Testis (tissue), 2 donors: ENCODE results near the gene ACTMAP.

Experiments used
- POLR2A ChIP-seq: fragments of 450-650 bp; IDR thresholded peaks from one replicate; pipeline ENCODE4 v1.6.1; 2017; ENCODE audit warnings: antibody characterized with exemption, mild to moderate bottlenecking, moderate library complexity
- TF ChIP-seq, protein P1 (sequence below), 3 experiments: fragments of 450-650 bp in 2 of 3; fragments of 200-600 bp in 1 of 3; sonication (generic) in 1 of 3; IDR thresholded peaks; one replicate each; pipeline ENCODE4 v1.5.1; 2016 to 2019; ENCODE audit warnings: antibody characterized with exemption in 3 of 3, mild to moderate bottlenecking in 2 of 3, moderate library complexity in 1 of 3

GRCh38 chr19:40716031-40716481 is 34.2 kb downstream of the ACTMAP start:
- TF ChIP-seq, protein P1, sequence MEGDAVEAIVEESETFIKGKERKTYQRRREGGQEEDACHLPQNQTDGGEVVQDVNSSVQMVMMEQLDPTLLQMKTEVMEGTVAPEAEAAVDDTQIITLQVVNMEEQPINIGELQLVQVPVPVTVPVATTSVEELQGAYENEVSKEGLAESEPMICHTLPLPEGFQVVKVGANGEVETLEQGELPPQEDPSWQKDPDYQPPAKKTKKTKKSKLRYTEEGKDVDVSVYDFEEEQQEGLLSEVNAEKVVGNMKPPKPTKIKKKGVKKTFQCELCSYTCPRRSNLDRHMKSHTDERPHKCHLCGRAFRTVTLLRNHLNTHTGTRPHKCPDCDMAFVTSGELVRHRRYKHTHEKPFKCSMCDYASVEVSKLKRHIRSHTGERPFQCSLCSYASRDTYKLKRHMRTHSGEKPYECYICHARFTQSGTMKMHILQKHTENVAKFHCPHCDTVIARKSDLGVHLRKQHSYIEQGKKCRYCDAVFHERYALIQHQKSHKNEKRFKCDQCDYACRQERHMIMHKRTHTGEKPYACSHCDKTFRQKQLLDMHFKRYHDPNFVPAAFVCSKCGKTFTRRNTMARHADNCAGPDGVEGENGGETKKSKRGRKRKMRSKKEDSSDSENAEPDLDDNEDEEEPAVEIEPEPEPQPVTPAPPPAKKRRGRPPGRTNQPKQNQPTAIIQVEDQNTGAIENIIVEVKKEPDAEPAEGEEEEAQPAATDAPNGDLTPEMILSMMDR (IDR thresholded peaks at IDR 0.05) = no peak
- TF ChIP-seq POLR2A = no peak
